ENCODE results near the gene SMG6.

SMG6 gene

GRCh38 chr17:2074919-2075318 is 228.7 kb downstream of the SMG6 start:
- TF ChIP-seq, protein P1, sequence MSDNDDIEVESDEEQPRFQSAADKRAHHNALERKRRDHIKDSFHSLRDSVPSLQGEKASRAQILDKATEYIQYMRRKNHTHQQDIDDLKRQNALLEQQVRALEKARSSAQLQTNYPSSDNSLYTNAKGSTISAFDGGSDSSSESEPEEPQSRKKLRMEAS (IDR thresholded peaks at IDR 0.05; ENCODE audit: low read depth, low read length), result no peak
- TF ChIP-seq CTCF (IDR thresholded peaks at IDR 0.05; ENCODE audit: low read depth, low read length), result no peak
- no peak for TF ChIP-seq MYC (IDR thresholded peaks at IDR 0.05; ENCODE audit: low read depth, low read length)
- TF ChIP-seq POLR2A (IDR thresholded peaks at IDR 0.05; ENCODE audit: extremely low read depth, insufficient read length), result no peak
- H3K4me3 ChIP-seq (ENCODE audit: low read depth, low read length), result no peak overlapping the region
- no peak for DNase-seq (ENCODE audit: low read depth)

DNA sequence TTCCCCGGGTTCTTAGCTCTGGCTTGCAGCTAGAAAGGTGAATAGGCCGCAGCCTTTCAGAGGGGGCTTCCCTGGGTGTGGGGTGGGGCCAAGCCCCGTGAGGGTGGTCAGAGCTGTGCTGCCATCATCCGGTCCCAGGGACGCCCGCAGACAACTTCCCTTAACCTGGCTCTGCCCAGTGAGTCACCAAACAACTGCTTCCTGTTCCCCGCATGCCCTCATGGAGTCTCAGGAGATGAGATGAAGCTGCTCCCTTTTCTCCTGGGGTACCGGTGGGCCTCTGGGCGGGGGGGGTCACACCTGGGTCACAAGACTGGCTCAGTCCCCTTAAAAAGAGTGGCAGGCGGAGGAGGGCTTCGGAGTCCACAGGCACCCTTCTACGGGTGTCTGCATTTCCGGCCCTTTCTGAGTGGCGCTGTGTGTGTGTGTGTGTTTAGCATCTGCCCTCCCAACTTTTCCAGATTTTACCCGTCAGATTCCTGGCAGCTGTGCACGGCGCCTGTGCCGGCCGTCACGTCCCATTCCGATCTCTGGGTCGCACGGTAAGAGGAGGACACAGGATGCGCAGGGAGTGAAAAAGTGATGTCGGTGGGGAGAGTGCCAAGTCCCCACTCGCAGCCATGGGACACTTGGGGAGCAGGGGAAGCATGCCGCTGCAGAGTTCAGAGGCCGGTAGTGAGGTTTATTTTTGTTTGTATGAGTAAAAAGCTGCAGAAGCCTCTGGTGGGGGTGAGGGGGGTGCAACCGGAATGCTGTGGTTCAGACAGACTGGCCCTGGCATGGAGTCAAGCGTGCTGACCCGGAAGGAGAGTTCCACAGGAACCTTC is 231.9 kb downstream of the SMG6 start:
- peak; percentile 54 for DNase-seq (ENCODE audit: low read depth)
- H3K4me3 ChIP-seq (ENCODE audit: low read depth, low read length), result no peak overlapping the region
- TF ChIP-seq MYC (IDR thresholded peaks at IDR 0.05; ENCODE audit: low read depth, low read length) (no peak), CTCF (IDR thresholded peaks at IDR 0.05; ENCODE audit: low read depth, low read length) (no peak), POLR2A (IDR thresholded peaks at IDR 0.05; ENCODE audit: extremely low read depth, insufficient read length) (no peak)
- TF ChIP-seq, protein P1 (IDR thresholded peaks at IDR 0.05; ENCODE audit: low read depth, low read length), result no peak

DNA sequence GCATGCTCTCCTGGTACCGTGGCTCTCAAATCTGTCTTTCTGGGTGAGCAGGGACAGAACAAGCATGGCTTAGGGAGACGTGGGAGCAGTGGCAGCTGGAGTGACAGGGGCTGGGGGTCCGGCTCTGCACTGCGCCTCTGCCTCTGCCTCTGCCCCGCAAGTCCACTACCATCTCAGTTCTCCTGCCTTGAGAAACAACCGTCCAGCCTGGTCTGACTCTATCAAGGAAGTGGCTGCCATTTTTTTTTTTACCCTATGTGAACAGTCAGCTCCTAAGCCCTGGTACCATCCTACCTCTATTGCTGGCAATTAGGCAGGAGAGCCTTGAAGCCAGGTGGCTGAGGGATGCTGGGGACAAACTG is 232.6 kb downstream of the SMG6 start:
- TF ChIP-seq MYC (IDR thresholded peaks at IDR 0.05; ENCODE audit: low read depth, low read length), result no peak
- TF ChIP-seq, protein P1 (IDR thresholded peaks at IDR 0.05; ENCODE audit: low read depth, low read length), result no peak
- TF ChIP-seq CTCF (IDR thresholded peaks at IDR 0.05; ENCODE audit: low read depth, low read length), result no peak
- no peak for TF ChIP-seq POLR2A (IDR thresholded peaks at IDR 0.05; ENCODE audit: extremely low read depth, insufficient read length)
- DNase-seq (ENCODE audit: low read depth), result no peak

DNA sequence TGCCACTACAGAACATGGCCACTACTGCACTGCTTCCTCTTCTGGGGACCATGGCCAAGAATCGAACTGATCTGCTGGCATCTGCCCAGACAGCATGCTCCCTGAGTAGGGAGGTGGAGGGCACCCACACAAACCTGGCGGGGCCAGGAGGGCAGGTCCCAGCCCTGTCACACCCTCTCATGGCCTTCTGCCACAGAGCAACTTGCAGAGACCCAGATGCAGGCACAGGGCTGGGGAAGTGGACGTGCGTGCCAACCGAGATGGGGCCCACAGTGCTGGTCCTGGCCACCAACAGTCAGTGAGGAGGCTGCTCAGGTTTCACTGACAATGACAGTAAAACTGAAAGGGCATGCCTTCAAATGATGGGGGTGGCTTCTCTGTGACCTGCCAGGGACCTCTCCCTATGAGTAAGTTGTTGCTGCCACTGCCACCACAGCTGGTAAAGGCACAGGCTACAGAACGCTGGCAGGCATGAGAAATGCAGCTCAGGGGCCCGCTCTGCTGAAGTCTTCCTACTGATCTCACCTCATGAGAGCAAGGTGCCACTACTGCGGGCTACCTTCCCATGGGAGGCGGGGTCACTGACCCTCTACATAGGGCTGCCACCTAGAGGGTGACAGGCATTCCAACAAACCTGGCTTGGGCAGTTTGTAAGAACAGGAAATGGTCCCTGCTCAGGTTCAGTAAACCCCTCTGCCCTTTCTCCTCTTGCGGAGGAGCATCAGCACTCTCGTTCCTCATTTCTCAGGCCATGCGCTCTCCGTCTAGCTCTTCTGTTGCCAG is 233.2 kb downstream of the SMG6 start:
- TF ChIP-seq CTCF (IDR thresholded peaks at IDR 0.05; ENCODE audit: low read depth, low read length) (no peak), POLR2A (IDR thresholded peaks at IDR 0.05; ENCODE audit: extremely low read depth, insufficient read length) (no peak), MYC (IDR thresholded peaks at IDR 0.05; ENCODE audit: low read depth, low read length) (no peak)
- TF ChIP-seq, protein P1 (IDR thresholded peaks at IDR 0.05; ENCODE audit: low read depth, low read length), result no peak
- no peak overlapping the region for H3K4me3 ChIP-seq (ENCODE audit: low read depth, low read length)
- no peak for DNase-seq (ENCODE audit: low read depth)

More for the DNA sequence above, 232.6 kb downstream of the SMG6 start:
- H3K4me3 ChIP-seq (ENCODE audit: low read depth, low read length), result no peak overlapping the region

DNA sequence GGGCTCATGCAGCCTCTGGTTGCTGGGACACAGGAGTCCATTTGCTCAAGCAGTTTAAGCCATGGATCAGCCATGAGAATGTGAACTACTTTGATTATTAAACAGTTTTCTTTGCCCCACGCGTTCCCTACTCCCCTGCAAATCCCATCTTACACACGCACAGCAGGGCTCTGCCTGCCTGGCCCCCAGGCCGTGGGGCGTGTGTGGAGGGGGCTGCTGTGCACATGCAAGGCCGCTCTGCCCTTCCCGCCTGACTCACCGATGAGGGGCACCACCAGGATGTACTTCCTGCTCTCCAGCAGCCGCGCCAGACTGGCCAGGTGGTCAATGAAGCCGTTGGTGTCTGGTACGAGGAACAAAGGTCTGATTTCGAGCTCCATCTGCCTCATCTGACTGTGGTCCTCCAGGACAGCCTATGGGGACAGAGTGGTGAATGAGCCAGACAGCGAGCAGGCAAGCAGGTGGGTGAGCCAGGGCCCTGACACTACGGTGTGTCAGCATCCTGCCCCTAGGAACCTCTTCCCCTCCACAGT is 235.0 kb downstream of the SMG6 start:
- no peak for DNase-seq (ENCODE audit: low read depth)
- no peak overlapping the region for H3K4me3 ChIP-seq (ENCODE audit: low read depth, low read length)
- TF ChIP-seq, protein P1 (IDR thresholded peaks at IDR 0.05; ENCODE audit: low read depth, low read length), result no peak
- no peak for TF ChIP-seq CTCF (IDR thresholded peaks at IDR 0.05; ENCODE audit: low read depth, low read length)
- TF ChIP-seq MYC (IDR thresholded peaks at IDR 0.05; ENCODE audit: low read depth, low read length), result no peak
- TF ChIP-seq POLR2A (IDR thresholded peaks at IDR 0.05; ENCODE audit: extremely low read depth, insufficient read length), result no peak
